ENCODE results near the gene PLPPR1.

Gene PLPPR1

GRCh38 chr9:101354143-101354764 lies 325.7 kb downstream of the PLPPR1 start:
- no peaks in the 10 kb centered on the region for H3K4me1 ChIP-seq (ENCODE audit: control insufficient read depth, low read depth, low read length)
- H3K4me3 ChIP-seq (ENCODE audit: low read length) = no peak overlapping the region
- H3K27ac ChIP-seq (ENCODE audit: low read length) = no peak overlapping the region
- no peak overlapping the region for H3K9ac ChIP-seq (ENCODE audit: low read length)
- no peaks in the 10 kb centered on the region for H3K36me3 ChIP-seq (ENCODE audit: control insufficient read depth, low read depth, low read length)
- no peaks in the 10 kb centered on the region for H3K27me3 ChIP-seq (ENCODE audit: control insufficient read depth, insufficient read depth, low read length)
- no peaks in the 10 kb centered on the region for H3K9me3 ChIP-seq (ENCODE audit: control insufficient read depth, low read depth, low read length)

DNA sequence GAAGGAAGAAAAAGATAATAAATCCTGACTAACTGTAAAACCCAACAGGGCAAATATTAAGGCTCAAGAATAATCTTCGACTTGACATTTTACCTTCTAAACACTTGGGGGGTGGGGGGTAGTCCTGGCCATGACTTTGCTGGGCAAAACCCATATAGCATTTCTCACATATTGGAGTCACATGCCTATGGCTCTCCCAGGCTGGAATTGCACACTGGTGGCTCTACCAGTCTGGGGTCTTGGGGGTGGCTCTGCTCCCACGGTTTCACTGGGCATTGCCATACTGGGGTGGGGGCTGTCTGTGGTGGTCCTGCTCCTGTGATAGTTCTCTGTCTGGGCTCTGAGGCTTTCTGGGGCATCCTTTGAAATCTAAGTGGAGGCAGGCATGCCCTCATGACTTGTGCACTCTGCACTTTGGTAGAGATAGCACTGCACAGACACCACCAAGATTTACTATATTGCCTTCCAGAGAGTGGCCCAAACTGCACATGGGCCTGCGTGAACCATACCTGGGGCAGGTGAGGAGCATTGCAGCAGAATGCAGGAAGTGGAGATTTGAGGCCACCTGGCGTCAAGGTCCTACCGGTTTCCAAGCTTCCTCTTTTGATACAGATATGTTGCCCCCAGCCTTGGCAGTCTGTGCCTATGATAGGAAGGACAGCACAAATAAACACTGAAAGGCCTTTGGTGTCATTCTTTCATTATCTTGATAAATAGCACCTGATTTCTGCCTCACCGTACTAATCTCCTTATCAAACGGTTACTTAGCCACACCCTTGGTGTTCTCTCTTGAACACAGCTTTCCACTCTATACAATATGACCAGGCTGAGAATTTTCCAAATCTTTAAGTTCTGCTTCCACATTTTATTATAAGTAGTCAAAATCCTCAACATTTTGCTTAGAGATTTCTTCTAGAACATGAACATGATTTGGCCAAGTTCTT lies 326.5 kb downstream of the PLPPR1 start:
- Histone ChIP-seq H3K27ac (ENCODE audit: low read length) (no peak overlapping the region), H3K27me3 (ENCODE audit: control insufficient read depth, insufficient read depth, low read length) (no peaks in the 10 kb centered on the region), H3K9me3 (ENCODE audit: control insufficient read depth, low read depth, low read length) (no peaks in the 10 kb centered on the region), H3K9ac (ENCODE audit: low read length) (no peak overlapping the region), H3K36me3 (ENCODE audit: control insufficient read depth, low read depth, low read length) (no peaks in the 10 kb centered on the region), H3K4me3 (ENCODE audit: low read length) (no peak overlapping the region), H3K4me1 (ENCODE audit: control insufficient read depth, low read depth, low read length) (no peaks in the 10 kb centered on the region)

GRCh38 chr9:101356619-101357018 lies 328.1 kb downstream of the PLPPR1 start:
- H3K27me3 ChIP-seq (ENCODE audit: control insufficient read depth, insufficient read depth, low read length) = no peaks in the 10 kb centered on the region
- H3K9me3 ChIP-seq (ENCODE audit: control insufficient read depth, low read depth, low read length) = no peaks in the 10 kb centered on the region
- H3K4me3 ChIP-seq (ENCODE audit: low read length) = no peak overlapping the region
- H3K27ac ChIP-seq (ENCODE audit: low read length) = no peak overlapping the region
- H3K9ac ChIP-seq (ENCODE audit: low read length) = no peak overlapping the region
- H3K4me1 ChIP-seq (ENCODE audit: control insufficient read depth, low read depth, low read length) = no peaks in the 10 kb centered on the region
- no peaks in the 10 kb centered on the region for H3K36me3 ChIP-seq (ENCODE audit: control insufficient read depth, low read depth, low read length)

DNA sequence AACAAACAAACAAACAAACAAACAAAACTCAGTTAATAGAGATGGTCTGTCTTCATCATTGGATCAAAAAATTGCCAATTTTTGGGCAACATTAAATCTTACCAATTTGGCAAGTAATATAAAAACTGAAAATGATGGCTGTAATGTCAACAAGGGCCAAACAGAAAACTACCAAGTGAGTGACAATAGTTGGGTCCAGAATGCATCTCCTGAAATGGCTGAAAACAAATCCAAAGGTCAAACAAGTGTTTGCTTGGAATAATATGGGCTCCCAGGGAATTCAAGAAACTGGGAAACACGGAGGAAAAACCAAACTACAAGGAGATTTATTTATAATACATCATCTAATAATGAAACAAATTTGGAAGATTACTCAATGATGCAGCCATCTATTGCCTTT lies 331.2 kb downstream of the PLPPR1 start:
- H3K27ac ChIP-seq (ENCODE audit: low read length) = no peak overlapping the region
- H3K36me3 ChIP-seq (ENCODE audit: control insufficient read depth, low read depth, low read length) = no peaks in the 10 kb centered on the region
- no peaks in the 10 kb centered on the region for H3K27me3 ChIP-seq (ENCODE audit: control insufficient read depth, insufficient read depth, low read length)
- no peaks in the 10 kb centered on the region for H3K9me3 ChIP-seq (ENCODE audit: control insufficient read depth, low read depth, low read length)
- no peak overlapping the region for H3K4me3 ChIP-seq (ENCODE audit: low read length)
- no peak overlapping the region for H3K9ac ChIP-seq (ENCODE audit: low read length)
- H3K4me1 ChIP-seq (ENCODE audit: control insufficient read depth, low read depth, low read length) = no peaks in the 10 kb centered on the region

DNA sequence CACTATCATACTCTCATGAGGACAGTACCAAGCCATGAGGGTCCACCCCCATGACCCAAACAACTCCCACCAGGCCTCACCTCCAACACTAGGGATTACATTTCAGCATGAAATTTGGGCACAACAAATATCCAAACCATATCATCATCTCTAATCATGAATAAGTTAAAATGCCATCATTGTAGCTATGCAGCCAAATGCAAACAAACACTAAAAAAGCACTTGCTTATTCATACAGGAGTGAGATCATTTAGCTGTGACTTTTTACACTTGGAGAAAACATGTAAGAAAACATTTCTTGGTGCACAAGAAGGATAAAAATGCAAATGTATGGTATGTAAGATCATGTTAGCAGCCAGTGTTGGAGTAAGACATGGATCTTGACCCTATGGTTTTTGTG lies 332.1 kb downstream of the PLPPR1 start:
- Histone ChIP-seq H3K9ac (ENCODE audit: low read length) (no peak overlapping the region), H3K4me1 (ENCODE audit: control insufficient read depth, low read depth, low read length) (no peaks in the 10 kb centered on the region), H3K9me3 (ENCODE audit: control insufficient read depth, low read depth, low read length) (no peaks in the 10 kb centered on the region), H3K27ac (ENCODE audit: low read length) (no peak overlapping the region), H3K27me3 (ENCODE audit: control insufficient read depth, insufficient read depth, low read length) (no peaks in the 10 kb centered on the region), H3K36me3 (ENCODE audit: control insufficient read depth, low read depth, low read length) (no peaks in the 10 kb centered on the region), H3K4me3 (ENCODE audit: low read length) (no peak overlapping the region)

DNA sequence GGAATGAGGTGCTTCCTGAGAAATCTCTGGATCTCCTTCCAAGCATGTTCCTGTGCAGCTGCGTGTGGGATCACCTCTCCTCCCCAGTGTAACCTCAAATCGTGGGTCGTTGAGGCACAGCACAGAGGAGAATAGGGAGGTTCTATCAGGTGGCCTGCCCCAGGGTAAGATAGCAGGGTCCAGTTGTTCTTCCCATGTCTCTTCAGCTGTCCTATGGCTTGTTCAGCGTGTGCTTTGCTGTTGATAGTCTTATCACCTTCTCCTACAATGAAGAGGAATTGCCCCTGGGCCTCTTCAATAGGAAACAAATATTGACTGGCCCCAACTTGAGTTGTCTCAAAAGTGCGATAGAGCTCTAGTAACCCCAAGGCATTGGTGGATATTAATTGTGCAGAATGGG lies 333.9 kb downstream of the PLPPR1 start:
- Histone ChIP-seq H3K4me3 (ENCODE audit: low read length) (no peak overlapping the region), H3K4me1 (ENCODE audit: control insufficient read depth, low read depth, low read length) (no peaks in the 10 kb centered on the region), H3K36me3 (ENCODE audit: control insufficient read depth, low read depth, low read length) (no peaks in the 10 kb centered on the region), H3K27ac (ENCODE audit: low read length) (no peak overlapping the region), H3K9ac (ENCODE audit: low read length) (no peak overlapping the region), H3K27me3 (ENCODE audit: control insufficient read depth, insufficient read depth, low read length) (no peaks in the 10 kb centered on the region), H3K9me3 (ENCODE audit: control insufficient read depth, low read depth, low read length) (no peaks in the 10 kb centered on the region)

- H3K36me3 ChIP-seq (ENCODE audit: control insufficient read depth, low read depth, low read length) = no peaks in the 10 kb centered on the region
- H3K9ac ChIP-seq (ENCODE audit: low read length) = no peak overlapping the region
- H3K27me3 ChIP-seq (ENCODE audit: control insufficient read depth, insufficient read depth, low read length) = no peaks in the 10 kb centered on the region
- no peak overlapping the region for H3K27ac ChIP-seq (ENCODE audit: low read length)
- no peaks in the 10 kb centered on the region for H3K9me3 ChIP-seq (ENCODE audit: control insufficient read depth, low read depth, low read length)
- H3K4me3 ChIP-seq (ENCODE audit: low read length) = no peak overlapping the region
- H3K4me1 ChIP-seq (ENCODE audit: control insufficient read depth, low read depth, low read length) = no peaks in the 10 kb centered on the region
Observed at GRCh38 chr9:101365181-101365580, 336.7 kb downstream of the PLPPR1 start.

GRCh38 chr9:101366038-101366756 lies 337.7 kb downstream of the PLPPR1 start:
- H3K9me3 ChIP-seq (ENCODE audit: control insufficient read depth, low read depth, low read length) = no peaks in the 10 kb centered on the region
- no peaks in the 10 kb centered on the region for H3K27me3 ChIP-seq (ENCODE audit: control insufficient read depth, insufficient read depth, low read length)
- H3K36me3 ChIP-seq (ENCODE audit: control insufficient read depth, low read depth, low read length) = no peaks in the 10 kb centered on the region
- H3K27ac ChIP-seq (ENCODE audit: low read length) = no peak overlapping the region
- no peak overlapping the region for H3K9ac ChIP-seq (ENCODE audit: low read length)
- H3K4me3 ChIP-seq (ENCODE audit: low read length) = no peak overlapping the region
- no peaks in the 10 kb centered on the region for H3K4me1 ChIP-seq (ENCODE audit: control insufficient read depth, low read depth, low read length)

- H3K4me1 ChIP-seq (ENCODE audit: control insufficient read depth, low read depth, low read length) = no peaks in the 10 kb centered on the region
Observed at GRCh38 chr9:101367323-101367722, 338.8 kb downstream of the PLPPR1 start.

GRCh38 chr9:101369286-101369685 lies 340.8 kb downstream of the PLPPR1 start:
- no peak overlapping the region for H3K4me3 ChIP-seq (ENCODE audit: low read length)
- no peaks in the 10 kb centered on the region for H3K4me1 ChIP-seq (ENCODE audit: control insufficient read depth, low read depth, low read length)
- no peaks in the 10 kb centered on the region for H3K9me3 ChIP-seq (ENCODE audit: control insufficient read depth, low read depth, low read length)
- no peaks in the 10 kb centered on the region for H3K27me3 ChIP-seq (ENCODE audit: control insufficient read depth, insufficient read depth, low read length)
- H3K9ac ChIP-seq (ENCODE audit: low read length) = no peak overlapping the region
- no peak overlapping the region for H3K27ac ChIP-seq (ENCODE audit: low read length)
- no peaks in the 10 kb centered on the region for H3K36me3 ChIP-seq (ENCODE audit: control insufficient read depth, low read depth, low read length)

More at GRCh38 chr9:101367323-101367722, 338.8 kb downstream of the PLPPR1 start:
- no peak overlapping the region for H3K27ac ChIP-seq (ENCODE audit: low read length)
- H3K36me3 ChIP-seq (ENCODE audit: control insufficient read depth, low read depth, low read length) = no peaks in the 10 kb centered on the region
- H3K9me3 ChIP-seq (ENCODE audit: control insufficient read depth, low read depth, low read length) = no peaks in the 10 kb centered on the region
- H3K4me3 ChIP-seq (ENCODE audit: low read length) = no peak overlapping the region
- H3K27me3 ChIP-seq (ENCODE audit: control insufficient read depth, insufficient read depth, low read length) = no peaks in the 10 kb centered on the region
- H3K9ac ChIP-seq (ENCODE audit: low read length) = no peak overlapping the region

DNA sequence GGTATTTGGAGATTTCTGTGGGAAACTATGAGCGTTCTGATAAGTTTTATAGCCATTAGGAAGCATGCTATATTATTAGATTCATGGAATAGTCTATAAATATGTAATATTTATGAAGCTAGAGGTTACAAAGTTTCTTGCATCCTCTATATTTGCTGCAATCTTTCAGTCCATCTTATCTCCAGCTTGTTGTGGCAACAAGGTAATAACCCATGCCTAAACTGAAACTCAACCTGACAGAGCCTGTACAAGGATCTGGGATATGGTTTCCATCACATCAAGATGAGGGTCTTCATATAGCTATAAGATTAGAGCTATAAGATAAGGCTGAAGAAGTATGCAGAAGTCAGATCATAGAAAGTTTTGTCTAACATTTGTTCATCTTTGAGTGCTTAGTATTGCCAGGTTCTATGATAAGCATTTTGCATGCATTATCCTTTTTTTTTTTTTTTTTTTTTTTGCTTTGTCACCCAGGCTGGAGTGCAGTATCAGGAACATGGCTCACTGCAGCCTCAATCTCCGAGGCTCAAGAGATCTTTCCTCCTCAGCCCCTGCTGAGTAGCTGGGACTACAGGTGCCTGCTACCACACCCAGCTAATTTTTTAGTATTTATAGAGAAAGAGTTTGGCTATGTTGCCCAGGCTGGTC lies 341.5 kb downstream of the PLPPR1 start:
- Histone ChIP-seq H3K27ac (ENCODE audit: low read length) (no peak overlapping the region), H3K9ac (ENCODE audit: low read length) (no peak overlapping the region)

More for the DNA sequence above, 341.5 kb downstream of the PLPPR1 start:
- no peaks in the 10 kb centered on the region for H3K27me3 ChIP-seq (ENCODE audit: control insufficient read depth, insufficient read depth, low read length)
- no peaks in the 10 kb centered on the region for H3K9me3 ChIP-seq (ENCODE audit: control insufficient read depth, low read depth, low read length)
- H3K4me3 ChIP-seq (ENCODE audit: low read length) = no peak overlapping the region
- H3K36me3 ChIP-seq (ENCODE audit: control insufficient read depth, low read depth, low read length) = no peaks in the 10 kb centered on the region
- no peaks in the 10 kb centered on the region for H3K4me1 ChIP-seq (ENCODE audit: control insufficient read depth, low read depth, low read length)
